GM19328 (cell line): ENCODE results near the gene PIM1.
A peak's percentile ranks its signal among the peaks of the same experiment; 100 is the strongest.
"Not testable (repeated sequence)": the region's sequence is repeated elsewhere in the genome, so short reads cannot be mapped to it uniquely, and the experiment has no call there.

Source experiments
- ATAC-seq: cut with Tn5 transposase; IDR thresholded peaks from one replicate; pipeline ENCODE4 v1.9.1; 2021; ENCODE audit warnings: mild to moderate bottlenecking, moderate library complexity; ENCODE audit not compliant: unreplicated experiment

Gene PIM1

DNA sequence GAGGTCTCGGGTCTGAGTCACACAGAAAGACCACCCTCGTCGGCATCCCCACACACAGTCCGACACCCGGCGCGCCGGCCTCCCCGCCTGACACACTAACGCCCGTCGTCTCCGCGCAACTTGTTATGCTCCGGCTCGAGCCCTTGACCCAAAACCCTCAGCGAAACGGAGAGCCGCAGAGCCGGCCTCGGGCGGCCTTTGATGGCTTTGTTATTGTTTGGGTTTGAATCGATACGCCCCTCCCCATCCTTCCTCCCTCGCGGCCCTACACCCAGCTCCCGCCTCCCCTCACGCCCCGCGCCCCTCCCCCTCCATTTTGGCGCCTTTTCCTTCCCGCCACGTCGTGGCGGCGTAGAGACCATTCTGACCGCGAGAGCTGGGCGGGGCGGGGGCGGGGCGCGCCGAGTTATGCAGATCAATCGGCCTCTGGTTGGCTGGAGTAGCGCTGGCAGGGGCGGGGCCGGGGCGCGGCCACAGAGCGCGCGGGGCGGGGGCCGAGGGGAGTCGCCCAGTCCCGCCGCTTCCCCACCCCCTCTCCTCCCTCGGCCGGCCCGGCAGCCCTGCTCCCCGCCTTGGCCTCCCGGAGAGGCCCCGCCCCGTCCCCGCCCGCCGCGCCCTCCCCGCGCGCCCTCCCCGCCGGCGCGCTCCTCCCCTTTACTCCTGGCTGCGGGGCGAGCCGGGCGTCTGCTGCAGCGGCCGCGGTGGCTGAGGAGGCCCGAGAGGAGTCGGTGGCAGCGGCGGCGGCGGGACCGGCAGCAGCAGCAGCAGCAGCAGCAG lies at the start of gene PIM1:
PIM1 (plus strand) TSS at position 657 of the 777 bp plus-strand sequence. CDS start 424 bp downstream, outside the sequence.
- ATAC-seq: peak; percentile 69

DNA sequence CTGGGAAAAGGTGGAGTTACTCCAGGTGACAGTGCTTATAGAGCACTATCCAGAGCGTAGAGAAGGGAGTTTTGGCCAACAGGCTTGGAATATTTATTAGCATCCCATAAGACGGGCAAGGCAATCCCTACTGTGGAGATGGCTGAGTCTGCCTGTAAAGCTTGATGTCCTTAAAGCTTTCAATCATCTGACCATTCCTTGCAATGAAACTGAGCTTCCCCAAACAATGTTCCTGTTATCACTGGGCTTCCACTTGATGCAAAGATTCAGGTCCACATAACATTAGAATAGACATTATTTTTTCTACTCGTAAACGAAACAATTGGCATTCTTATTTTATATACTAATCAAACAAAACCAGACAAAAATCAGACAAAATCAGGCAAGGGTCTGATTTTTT lies 48.4 kb upstream of the PIM1 start:
- ATAC-seq: no peak

DNA sequence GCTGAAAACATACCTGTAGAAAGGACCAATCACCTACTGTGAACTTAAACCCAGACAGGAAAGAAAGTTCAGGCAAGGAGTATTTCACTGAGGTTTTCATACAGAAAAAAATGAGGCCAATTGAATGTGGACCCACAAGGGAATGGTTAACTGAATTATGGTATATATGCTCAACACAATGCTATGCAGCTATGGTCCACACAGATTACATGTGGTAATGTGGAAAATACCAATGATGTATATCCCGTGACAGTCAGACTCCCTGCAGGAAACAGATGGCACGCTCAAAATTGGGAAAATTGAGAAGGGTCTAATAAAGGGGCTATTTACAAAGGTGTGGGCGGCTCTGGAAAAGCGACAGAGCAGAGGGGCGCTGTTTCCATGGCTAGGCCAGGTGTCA lies 47.1 kb upstream of the PIM1 start:
- ATAC-seq: no peak

DNA sequence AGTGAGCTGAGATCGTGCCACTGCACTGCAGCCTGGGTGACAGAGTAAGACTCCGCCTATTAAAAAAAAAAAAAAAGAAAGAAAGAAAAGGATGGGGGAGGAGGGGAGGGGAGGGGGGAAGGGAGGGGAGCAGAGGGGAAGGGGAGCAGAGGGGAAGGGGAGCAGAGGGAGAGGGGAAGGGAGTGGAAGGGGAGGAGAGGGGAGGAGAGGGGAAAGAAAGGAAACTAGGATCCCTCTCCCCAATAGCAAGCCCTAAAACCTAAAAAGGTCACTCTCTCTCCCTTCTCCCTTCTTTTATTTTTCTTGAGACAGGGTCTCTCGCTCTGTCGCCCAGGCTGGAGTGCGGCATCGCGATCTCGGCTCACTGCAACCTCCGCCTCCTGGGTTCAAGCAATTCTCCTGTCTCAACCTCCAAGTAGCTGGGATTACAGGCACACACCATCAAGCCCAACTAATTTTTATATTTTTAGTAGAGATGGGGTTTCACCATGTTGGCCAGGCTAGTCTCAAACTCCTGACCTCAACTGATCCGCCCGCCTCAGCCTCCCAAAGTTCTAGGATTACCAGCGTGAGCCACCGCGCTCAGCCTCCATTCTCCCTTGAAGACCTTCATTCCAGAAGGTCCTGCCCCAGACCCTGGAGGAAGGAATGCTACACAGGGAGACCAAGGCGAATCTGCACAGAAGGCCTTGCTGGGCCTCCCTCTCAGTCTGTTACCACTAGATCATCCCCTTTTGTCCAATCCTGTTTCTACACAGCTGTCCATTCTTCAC lies 45.8 kb upstream of the PIM1 start:
- ATAC-seq: no peak

DNA sequence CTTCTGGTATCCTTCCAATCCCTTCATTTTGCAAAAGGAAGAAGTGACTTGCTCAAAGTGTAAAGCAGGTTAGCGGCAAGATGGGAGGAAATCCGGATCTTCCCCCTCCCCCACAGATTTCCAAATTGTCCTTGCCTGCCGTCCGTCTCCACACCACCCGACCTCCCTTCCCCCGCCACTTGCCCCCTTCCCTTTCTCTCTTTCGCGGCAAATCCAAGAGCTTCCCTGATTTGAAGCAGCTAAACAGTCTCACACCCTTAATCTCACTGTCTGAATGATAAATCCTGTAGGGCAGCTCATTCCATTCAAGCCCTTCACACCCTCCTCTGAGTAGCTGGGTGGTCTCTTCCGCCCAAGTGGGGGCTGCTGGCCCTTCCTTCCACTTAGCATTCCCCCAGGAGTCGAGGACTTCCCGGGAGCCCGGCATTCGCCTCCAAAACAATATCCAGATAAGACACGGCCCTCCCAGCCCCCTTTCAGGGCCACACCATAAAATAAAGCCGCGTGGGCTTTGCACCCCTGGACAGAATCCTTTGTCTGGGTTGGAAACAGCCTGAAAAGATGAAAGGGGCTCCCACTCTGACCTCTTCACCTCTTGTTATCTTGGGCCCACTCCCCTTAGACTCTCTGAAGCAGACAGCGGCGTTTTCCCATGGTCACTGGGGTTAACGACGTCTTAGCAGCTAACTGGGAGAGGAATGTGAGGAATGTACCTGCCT lies 44.0 kb upstream of the PIM1 start:
- no peak for ATAC-seq

DNA sequence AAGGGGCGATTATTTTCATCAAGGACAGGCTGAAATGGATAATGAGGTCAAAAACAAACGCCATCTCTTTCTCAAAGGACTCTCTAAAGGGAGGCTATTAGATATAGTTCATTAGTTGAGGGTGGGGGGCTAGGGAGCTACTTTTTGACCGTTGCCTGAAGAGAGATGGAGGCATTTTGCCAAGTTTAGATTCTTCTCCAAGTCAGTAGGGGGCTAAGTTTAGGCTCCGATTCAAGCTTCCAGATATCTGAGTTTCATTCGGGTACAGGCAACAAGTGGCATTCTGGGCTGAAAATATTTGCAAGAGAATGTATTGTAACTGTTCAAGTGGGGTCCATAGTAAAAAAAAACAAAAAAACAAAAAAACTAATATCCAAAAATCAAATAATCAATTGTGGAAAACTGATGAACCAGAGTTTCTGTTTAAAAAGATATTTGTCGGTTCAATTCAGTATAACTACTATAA lies 43.4 kb upstream of the PIM1 start:
- ATAC-seq: no peak

DNA sequence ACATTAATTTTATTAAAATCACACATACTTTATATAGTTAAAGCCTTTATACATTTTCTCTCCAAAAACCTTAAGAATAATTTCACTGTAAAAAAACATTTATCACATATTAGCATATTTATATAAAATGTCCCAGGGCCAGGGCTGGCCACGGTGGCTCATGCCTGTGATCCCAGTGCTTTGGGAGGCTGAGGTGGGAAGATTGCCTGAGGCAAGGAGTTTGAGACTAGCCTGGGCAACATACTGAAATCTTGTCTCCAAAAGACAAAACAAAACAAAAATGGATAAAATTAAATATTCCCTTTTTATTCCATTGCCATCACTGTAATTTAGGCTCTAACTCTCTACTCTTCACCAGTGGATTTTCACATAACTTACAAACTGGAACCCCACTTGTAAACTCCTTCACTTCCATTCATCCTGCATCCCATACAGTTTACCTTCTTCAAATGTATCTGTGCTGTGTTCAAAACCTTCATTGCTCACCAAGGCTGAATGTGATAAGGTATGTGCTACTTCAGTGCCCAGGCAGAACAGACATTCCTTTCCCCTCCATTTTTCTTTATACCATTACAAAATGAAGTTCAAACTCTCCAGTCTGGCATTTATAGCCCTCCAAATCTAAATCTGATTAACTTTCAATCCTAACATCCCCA lies 42.9 kb upstream of the PIM1 start:
- no peak for ATAC-seq

DNA sequence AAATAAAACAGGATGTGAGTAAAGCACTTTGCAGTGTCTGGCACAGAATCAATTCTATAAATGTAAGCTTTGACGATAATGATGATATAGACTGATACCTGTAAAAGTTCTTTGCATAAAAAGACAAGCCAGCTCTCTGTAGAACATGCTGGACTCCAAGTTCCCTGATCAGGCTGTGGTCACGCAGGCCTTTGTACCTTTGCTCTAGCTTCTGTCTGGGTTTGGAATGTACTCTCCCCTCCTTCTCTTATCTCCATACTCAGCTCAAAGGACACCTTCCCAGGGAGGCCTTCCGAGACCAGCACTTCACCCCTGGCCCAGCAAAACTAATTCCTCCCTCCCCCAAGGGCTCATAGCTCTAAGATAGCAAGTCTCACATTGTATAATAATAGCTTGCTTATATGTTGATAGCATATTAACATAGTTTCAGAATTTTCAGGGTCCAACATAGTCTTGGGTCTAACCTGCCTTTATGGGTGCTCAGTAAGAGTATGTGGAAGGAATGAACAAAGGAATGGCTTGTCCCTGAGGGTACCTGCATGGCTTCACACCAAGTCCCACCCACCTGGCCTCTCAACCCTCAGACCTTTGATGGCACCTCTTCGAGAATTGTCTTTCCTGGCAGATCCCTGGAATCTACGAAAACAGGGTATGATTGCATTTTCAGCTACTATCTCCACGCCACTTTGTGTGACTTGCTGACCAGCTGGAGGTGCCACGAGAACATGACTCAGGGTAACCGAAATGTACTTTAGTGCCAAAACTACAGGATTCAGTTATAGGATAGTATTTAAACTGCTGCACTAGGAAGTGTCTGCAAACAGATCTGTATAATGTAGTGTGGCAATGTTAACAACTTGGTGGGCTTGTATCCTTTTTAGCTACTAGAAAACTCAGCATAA lies 41.7 kb upstream of the PIM1 start:
- ATAC-seq: no peak

DNA sequence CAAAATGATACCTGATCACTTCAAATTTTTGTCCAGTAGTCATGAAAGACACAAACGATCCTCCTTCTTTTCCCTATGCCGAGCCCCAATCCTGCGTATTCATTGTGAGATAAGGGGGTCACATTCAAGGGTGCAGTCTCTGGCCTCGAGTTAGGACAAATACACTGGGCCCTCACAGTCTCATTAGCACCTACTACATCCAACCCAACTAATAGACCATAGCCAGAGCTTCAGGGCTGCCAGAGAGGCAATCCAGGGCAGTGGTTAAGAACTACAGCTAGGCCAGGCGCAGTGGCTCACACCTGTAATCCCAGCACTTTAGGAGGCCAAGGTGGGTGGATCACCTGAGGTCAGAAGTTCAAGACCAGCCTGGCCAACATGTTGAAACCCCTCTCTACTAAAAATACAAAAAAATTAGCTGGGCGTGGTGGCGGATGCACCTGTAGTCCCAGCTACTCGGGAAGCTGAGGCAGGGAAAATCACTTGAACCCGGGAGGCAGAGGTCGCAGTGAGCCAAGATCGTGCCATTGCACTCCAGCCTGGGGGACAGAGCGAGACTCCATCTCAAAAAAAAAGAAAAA lies 41.0 kb upstream of the PIM1 start:
- not testable (repeated sequence) for ATAC-seq

DNA sequence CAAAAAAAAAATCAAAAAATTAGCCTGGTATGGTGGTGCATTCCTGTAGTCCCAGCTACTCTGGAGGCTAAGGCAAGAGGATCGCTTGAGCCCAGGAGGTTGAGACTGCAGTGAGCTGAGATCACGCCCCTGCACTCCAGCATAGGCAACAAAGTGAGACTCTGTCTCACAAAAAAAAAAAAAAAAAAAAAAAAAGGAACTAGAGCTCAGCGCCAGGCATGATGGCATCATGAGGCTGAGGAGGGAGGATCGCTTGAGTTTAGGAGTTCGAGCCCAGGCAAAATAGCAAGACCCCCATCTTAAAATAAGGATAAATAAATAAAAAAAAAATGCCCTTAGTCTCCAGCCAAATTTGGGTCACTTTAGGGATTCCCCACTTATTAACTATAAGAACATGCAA lies 40.4 kb upstream of the PIM1 start:
- ATAC-seq: no peak

DNA sequence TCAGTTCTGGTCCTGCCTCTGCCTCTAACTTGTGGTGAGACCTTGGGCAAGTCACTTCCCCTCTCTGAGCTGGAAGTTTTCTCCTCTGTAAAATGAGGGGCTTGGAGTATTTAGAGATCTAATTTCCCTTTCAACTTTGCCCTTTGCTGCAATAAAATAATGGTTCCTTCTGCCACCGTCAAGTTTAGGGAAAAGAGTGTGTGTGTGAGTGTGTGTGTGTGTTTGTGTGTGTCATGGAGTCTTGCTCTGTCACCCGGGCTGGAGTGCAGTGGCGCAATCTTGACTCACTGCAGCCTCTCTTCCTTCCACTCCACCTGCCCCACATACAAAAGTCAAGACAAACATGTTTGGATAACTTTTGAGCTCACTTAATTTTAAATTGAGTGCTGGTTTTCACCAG lies 39.2 kb upstream of the PIM1 start:
- ATAC-seq: no peak

DNA sequence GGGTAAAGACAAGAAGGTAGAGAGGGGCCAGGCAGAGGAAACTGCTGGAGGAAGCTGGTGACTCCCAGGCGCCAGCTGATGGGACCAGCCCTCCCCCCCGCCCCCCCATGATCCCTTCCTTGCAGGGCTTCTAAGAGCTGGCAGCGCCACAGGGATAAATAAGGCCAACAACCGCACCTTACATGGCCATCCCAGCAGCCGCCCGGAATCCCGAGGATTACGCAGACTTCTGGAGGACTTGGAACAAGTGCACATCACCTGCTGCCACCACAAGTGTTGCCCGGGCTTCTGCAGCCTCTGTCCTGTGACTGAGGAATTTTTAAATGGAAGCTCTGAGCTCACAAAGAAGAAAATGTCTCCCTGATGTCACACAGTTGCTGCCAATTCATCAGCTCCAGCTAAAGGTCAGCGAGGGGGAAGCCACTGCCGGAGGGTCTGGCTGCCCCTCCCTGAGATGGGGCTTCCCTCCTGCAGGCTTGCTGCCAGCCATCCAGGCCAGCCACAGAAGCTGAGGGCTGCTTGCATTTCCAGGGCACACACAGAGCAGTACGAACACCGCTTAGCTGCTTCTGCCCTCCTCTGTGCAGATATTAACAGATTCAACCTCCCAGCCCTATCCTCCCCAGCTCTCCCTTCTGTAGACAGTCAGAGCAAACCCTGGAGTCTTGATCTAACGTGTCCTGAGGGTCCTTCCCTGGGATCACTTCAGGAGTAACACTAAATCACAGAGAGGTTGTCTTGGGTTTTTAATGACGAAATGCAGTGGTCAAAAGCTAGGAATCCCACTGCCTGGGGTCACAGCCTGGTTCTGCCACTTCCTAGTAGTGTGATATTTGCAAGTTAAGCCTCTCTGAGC lies 38.6 kb upstream of the PIM1 start:
- no peak for ATAC-seq

DNA sequence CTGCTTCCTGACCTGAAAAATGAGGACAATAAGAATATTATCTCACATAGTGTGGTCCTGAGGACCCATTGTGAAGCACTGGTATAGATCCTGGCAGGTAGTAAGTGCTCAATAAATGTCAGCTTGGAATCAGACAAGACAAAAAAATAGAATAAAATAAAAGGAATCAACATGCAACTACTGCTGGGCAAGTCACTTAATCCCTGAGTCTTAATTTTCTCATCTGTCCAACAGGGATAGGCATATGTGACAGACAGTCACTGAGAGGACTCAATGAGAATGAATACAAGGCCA lies 38.0 kb upstream of the PIM1 start:
- ATAC-seq: no peak

DNA sequence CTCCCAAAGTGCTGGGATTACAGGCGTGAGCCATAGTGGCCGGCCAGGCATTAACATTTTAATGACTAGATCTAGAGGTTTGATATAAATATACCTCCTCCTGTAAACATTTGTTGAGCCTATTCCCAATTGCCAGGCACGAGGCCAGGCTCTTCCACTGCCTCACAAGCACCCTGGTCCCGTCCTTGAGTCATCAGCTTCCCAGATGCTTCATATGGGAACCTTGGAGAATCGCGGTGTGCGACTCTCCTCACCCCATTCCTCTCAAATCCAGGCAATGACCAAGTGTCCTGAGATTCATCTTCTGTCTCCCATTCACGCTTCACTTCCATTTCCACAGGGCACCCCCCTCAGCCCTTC lies 35.9 kb upstream of the PIM1 start:
- no peak for ATAC-seq

DNA sequence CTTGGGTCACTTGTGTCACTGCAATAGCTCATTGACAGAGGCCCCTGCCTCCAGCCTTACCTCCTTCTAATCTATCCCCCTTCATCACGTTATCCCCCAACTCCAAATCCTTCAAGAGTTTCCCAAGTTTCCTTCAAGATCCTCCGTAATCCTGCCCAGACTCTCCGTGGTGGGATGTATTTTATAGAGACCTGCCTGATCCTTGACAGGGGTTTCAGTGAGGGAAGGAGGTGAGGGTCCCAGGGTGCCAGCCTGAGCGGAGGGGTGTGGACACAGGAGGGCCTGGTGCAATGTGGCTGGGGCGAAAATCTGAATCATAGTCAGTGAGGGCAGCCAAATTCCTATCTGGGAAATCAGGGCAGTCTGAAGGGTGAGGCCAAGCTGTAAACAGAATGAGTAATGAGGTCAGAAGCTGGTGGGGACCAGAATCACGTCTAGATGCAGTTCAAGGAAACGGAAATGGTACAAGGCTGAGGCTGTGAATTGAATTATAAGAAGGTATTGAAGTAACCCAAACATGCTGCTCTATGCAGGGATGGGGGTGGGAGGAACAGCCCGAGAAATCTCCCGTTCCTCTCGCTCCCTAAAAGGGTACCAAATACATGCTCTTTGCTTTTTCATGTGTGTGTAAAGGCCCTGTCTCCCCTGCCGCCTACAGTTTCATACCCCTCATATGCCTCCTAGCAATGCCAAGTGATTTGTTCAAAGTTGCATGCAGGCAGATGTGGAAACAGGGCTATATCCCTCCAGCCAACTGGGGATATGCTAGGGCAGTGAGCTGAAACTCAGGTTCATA lies 35.4 kb upstream of the PIM1 start:
- ATAC-seq: no peak

DNA sequence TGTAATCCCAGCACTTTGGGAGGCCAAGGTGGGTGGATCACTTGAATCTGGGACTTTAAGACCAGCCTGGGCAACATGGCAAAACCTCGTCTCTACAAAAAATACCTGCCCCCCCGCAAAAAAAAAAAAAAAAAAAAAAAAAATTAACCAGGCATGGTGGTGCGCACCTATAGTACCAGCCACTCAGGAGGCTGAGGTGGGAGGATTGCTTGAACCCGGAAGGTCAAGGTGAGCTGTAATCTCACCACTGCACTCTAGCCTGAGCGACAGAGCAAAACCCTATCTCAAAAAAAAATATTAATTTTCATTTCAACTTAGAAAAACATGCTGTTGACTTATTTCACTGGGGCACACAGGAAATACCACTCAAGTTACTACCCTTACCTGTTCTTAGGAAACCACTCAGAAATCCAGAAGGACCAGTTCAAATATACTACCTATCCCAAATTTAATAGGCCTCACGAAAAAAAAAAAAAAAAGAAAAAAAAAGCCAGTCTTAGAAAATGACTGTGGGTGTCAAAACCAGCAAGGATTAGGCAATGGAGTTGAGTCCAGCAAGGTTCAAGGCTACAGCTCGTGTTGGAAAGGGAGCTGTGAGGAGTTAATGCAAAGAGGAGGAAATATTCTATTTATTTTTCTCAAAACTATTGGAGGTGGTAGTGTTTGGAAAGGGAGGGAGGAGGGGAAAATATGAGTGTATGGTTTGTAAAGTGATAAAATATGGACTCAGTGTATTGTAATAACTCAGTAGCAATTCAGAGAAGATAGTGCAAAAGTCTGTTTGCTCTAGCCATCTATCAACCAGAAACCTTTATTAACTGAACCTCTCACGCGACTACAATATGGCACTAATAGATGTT lies 33.9 kb upstream of the PIM1 start:
- no peak for ATAC-seq

DNA sequence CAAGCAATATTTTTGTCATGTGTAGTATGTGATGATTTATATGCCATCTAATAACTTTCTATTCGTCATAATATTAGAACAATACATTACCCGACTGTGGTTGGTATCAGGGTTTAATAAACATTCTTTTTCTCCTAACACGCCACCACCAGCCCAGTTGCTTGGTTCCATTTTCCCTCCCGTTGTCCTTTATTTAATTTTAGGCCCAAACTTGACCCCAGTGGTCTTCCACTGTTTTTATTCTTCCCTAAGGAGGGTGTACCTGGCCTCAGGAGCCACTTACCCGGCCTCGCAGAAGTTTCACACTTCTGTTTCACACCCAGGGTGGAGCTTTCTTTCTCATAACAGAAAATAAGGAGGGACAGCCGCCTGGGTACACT lies 33.1 kb upstream of the PIM1 start:
- no peak for ATAC-seq
